ENCODE measurements around the gene SSBP4.

- TF ChIP-seq, protein P1, sequence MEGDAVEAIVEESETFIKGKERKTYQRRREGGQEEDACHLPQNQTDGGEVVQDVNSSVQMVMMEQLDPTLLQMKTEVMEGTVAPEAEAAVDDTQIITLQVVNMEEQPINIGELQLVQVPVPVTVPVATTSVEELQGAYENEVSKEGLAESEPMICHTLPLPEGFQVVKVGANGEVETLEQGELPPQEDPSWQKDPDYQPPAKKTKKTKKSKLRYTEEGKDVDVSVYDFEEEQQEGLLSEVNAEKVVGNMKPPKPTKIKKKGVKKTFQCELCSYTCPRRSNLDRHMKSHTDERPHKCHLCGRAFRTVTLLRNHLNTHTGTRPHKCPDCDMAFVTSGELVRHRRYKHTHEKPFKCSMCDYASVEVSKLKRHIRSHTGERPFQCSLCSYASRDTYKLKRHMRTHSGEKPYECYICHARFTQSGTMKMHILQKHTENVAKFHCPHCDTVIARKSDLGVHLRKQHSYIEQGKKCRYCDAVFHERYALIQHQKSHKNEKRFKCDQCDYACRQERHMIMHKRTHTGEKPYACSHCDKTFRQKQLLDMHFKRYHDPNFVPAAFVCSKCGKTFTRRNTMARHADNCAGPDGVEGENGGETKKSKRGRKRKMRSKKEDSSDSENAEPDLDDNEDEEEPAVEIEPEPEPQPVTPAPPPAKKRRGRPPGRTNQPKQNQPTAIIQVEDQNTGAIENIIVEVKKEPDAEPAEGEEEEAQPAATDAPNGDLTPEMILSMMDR (IDR thresholded peaks at IDR 0.05; ENCODE audit: insufficient read depth, low read length, poor library complexity, severe bottlenecking), result no peak
- TF ChIP-seq EZH2phosphoT487 (conservative IDR thresholded peaks at IDR 0.05; ENCODE audit: low read length), result no peak
Observed at GRCh38 chr19:18477974-18478373, 58.8 kb downstream of the SSBP4 start.

All from SU-DHL-6 (cell line).